Measurements from ENCODE around the gene KIAA0319L.

DNA sequence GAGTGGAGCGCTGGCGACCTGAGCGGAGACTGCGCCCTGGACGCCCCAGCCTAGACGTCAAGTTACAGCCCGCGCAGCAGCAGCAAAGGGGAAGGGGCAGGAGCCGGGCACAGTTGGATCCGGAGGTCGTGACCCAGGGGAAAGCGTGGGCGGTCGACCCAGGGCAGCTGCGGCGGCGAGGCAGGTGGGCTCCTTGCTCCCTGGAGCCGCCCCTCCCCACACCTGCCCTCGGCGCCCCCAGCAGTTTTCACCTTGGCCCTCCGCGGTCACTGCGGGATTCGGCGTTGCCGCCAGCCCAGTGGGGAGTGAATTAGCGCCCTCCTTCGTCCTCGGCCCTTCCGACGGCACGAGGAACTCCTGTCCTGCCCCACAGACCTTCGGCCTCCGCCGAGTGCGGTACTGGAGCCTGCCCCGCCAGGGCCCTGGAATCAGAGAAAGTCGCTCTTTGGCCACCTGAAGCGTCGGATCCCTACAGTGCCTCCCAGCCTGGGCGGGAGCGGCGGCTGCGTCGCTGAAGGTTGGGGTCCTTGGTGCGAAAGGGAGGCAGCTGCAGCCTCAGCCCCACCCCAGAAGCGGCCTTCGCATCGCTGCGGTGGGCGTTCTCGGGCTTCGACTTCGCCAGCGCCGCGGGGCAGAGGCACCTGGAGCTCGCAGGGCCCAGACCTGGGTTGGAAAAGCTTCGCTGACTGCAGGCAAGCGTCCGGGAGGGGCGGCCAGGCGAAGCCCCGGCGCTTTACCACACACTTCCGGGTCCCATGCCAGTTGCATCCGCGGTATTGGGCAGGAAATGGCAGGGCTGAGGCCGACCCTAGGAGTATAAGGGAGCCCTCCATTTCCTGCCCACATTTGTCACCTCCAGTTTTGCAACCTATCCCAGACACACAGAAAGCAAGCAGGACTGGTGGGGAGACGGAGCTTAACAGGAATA, 20.1 kb upstream of the KIAA0319L start:
- TF ChIP-seq POLR2AphosphoS5 (IDR thresholded peaks at IDR 0.05) (no peak), POLR2A (IDR thresholded peaks at IDR 0.05) (no peak)
- TF ChIP-seq, protein P1, sequence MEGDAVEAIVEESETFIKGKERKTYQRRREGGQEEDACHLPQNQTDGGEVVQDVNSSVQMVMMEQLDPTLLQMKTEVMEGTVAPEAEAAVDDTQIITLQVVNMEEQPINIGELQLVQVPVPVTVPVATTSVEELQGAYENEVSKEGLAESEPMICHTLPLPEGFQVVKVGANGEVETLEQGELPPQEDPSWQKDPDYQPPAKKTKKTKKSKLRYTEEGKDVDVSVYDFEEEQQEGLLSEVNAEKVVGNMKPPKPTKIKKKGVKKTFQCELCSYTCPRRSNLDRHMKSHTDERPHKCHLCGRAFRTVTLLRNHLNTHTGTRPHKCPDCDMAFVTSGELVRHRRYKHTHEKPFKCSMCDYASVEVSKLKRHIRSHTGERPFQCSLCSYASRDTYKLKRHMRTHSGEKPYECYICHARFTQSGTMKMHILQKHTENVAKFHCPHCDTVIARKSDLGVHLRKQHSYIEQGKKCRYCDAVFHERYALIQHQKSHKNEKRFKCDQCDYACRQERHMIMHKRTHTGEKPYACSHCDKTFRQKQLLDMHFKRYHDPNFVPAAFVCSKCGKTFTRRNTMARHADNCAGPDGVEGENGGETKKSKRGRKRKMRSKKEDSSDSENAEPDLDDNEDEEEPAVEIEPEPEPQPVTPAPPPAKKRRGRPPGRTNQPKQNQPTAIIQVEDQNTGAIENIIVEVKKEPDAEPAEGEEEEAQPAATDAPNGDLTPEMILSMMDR (IDR thresholded peaks at IDR 0.05): no peak

Data from prostate gland (tissue), 2 donors.